Urinary bladder (tissue), 4 donors: ENCODE data around the gene DCUN1D3. TPM values are rescaled to one million over a fixed set of nuclear protein-coding genes. Genes with fewer than 3 reads are reported as not detected.
"Not testable (repeated sequence)": the region's sequence is repeated elsewhere in the genome, so short reads cannot be mapped to it uniquely, and the experiment has no call there.

Experiments
- DNase-seq: peaks from one replicate; pipeline ENCODE4 v3.0.0-alpha.2; 2015; ENCODE audit errors: extremely low spot score
- H3K27ac ChIP-seq: one replicate; pipeline ENCODE4 v1.5.1; 2013; ENCODE audit warnings: low read depth, mild to moderate bottlenecking, moderate library complexity
- H3K36me3 ChIP-seq: one replicate; pipeline ENCODE4 v1.6.1; 2013; ENCODE audit warnings: mild to moderate bottlenecking, moderate library complexity; ENCODE audit not compliant: insufficient read depth
- H3K4me1 ChIP-seq: one replicate; pipeline ENCODE4 v1.6.1; 2013; ENCODE audit warnings: mild to moderate bottlenecking, moderate library complexity; ENCODE audit not compliant: insufficient read depth
- H3K4me3 ChIP-seq: one replicate; pipeline ENCODE4 v1.5.1; 2013; ENCODE audit warnings: low read depth, low read length
- WGBS: extraction: QIAGEN DNeasy Blood & Tissue Kit; methylation state at CpG from one replicate; pipeline ENCODE4 v1.1.7; 2013; 5-methylcytosine and 5-hydroxymethylcytosine counted together
- polyA plus RNA-seq: library from polyadenylated mRNA; stranded (reverse); fragments of 200-250 nt; gene quantifications from one replicate; pipeline ENCODE4 v1.2.3, GENCODE V29; 2013
- small RNA-seq: library from RNA; depleted of rRNA; stranded (forward); fragments of <200 nt; gene quantifications from one replicate; pipeline ENCODE3, GENCODE V24; 2014
- total RNA-seq: library from RNA; depleted of rRNA; stranded (reverse); fragments of >200 nt; gene quantifications from one replicate; pipeline ENCODE4 v1.2.3, GENCODE V29; 2014
- donor health status: healthy with polysubstance abuse.
- donor health status: healthy.

The DCUN1D3 gene
- total and polyA plus RNA-seq, 2 donors = 6.8 to 13.0 TPM

GRCh38 chr16:20805684-20806167, 94.4 kb downstream of the DCUN1D3 start:
- 8% methylated on average over 12 of the region's 12 CpGs for WGBS
- not testable (repeated sequence) for H3K36me3 ChIP-seq, DNase-seq, H3K4me1 ChIP-seq
- Histone ChIP-seq H3K4me3 (peak overlapping the region; percentile 68), H3K27ac (peak overlapping the region; percentile 88)

Small RNAs within 50 kb of the gene (small RNA-seq; reads per million reads assigned to genes)
- not detected for gene RF00618

Other genes starting within 250 kb of the DCUN1D3 start
- 1.0 TPM for gene ACSM1, start 202.7 kb downstream of the DCUN1D3 start, total RNA-seq
- gene ACSM1, start 202.7 kb downstream of the DCUN1D3 start, polyA plus RNA-seq = 0.68 TPM
- 74.9 TPM for gene THUMPD1, start 158.5 kb downstream of the DCUN1D3 start, total RNA-seq
- gene THUMPD1, start 158.5 kb downstream of the DCUN1D3 start, polyA plus RNA-seq = 44.4 TPM
- 11.3 TPM for gene ACSM3, start 136.3 kb downstream of the DCUN1D3 start, total RNA-seq
- gene ACSM3, start 136.3 kb downstream of the DCUN1D3 start, polyA plus RNA-seq = 3.5 TPM
- gene ERI2, start 93.9 kb downstream of the DCUN1D3 start, total RNA-seq = 45.6 TPM
- 12.5 TPM for gene ERI2, start 93.9 kb downstream of the DCUN1D3 start, polyA plus RNA-seq
- gene REXO5, start 93.8 kb downstream of the DCUN1D3 start, total RNA-seq = 16.1 TPM
- gene REXO5, start 93.8 kb downstream of the DCUN1D3 start, polyA plus RNA-seq = 3.0 TPM
- gene LYRM1, start 413 bp upstream of the DCUN1D3 start, total RNA-seq = 54.6 TPM
- gene LYRM1, start 413 bp upstream of the DCUN1D3 start, polyA plus RNA-seq = 59.8 TPM